ENCODE data around the gene PACSIN2.

Gene PACSIN2

DNA sequence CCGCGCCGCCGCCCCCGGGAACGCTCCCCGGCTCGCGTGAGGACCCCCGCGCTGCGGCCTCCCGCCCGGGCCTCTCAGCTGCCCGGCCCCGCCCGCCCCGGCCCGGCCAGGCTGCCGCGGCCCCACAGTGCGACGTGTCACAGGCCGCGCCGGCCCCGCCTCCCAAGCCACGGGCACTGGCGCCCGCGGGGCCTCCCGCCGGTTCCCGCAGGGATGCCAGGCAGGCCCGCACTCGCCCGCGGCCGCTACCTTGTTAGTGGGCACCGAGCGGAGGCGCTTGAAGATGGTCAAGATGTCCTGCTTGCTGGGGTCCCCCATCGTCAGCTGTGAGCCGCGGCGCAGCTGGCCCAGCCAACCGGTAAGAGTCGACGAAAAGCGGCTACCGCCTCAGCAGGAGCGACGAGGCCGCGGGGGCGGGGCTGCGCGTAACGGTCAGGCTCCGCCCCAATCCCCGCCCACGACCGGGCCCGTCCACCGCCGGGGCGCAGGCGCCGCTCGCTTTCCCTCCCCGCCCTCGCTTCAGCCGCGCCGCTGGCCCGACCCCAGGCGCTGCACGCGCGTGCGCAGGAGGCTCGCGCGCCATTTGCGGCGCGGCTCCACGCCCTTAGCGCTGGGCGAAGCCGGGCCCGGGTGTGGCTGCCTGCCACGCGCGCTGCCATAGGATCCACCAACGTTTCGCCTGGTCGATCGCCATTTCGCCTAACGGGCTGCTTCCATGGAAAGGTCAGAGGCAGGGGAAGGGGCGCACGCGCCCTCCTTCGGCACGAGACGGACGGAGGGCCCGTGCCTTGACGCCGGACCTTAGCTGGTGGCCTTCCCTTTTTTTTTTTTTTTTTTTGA, 157.9 kb downstream of the PACSIN2 start, which contains the start of gene ARFGAP3:
TSS of gene ARFGAP3 (minus strand) at position 409 of the 840 bp plus-strand sequence. CDS start at position 318, 91 bp downstream.
- CTCF ChIA-PET, result interaction anchor here (0.7 kb wide), 1 partner anchor 233 kb away, joined by 3 read pairs; no protein-coding TSS in a partner anchor
- DNase-seq (ENCODE audit: low spot score), result peak; percentile 96
- TF ChIP-seq, protein P1, sequence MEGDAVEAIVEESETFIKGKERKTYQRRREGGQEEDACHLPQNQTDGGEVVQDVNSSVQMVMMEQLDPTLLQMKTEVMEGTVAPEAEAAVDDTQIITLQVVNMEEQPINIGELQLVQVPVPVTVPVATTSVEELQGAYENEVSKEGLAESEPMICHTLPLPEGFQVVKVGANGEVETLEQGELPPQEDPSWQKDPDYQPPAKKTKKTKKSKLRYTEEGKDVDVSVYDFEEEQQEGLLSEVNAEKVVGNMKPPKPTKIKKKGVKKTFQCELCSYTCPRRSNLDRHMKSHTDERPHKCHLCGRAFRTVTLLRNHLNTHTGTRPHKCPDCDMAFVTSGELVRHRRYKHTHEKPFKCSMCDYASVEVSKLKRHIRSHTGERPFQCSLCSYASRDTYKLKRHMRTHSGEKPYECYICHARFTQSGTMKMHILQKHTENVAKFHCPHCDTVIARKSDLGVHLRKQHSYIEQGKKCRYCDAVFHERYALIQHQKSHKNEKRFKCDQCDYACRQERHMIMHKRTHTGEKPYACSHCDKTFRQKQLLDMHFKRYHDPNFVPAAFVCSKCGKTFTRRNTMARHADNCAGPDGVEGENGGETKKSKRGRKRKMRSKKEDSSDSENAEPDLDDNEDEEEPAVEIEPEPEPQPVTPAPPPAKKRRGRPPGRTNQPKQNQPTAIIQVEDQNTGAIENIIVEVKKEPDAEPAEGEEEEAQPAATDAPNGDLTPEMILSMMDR (conservative IDR thresholded peaks at IDR 0.05; ENCODE audit: low read depth), result no peak
- H3K27ac ChIP-seq, result peak within 1 kb of the TSS; percentile 92
- POLR2A ChIA-PET (ENCODE audit: low non-redundant PET), result no interaction called here

DNA sequence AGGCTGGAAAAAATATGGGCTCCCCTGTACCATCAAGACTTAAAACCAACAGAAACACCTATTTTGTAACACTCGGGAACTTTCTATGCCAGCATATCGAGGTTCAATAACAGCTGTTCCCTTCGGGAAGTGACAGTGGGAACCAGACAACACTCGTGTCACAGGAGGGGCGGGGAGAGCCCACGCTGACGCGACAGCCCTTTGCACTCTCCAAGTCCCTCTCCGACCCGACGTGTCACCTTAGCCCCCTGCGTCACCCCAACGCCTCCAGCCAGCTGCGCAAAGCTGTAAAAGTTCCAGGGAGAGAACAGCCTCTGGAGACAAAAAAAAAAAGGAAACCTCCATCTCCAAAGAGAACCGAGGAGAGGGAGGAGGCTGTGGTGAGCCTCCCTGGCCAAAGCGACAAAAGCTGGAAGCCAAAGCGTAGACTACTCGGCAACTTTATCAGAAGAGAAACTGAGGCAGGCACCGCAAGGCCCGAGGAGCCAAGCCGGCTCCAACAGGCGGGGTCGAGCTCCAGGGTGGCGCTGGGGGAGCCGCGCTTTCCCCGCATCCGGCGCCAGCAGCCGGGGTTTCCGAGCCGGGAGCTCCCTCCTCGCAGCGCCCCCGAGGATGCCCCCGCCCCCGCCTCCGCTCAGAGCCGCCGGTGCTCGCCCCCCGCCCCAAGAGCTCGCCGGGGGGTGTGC, 158.6 kb downstream of the PACSIN2 start:
- peak overlapping the region; percentile 92 for H3K27ac ChIP-seq
- peak; percentile 13 for DNase-seq (ENCODE audit: low spot score)
- POLR2A ChIA-PET (ENCODE audit: low non-redundant PET), result no interaction called here
- TF ChIP-seq, protein P1 (conservative IDR thresholded peaks at IDR 0.05; ENCODE audit: low read depth), result no peak
- CTCF ChIA-PET, result interaction anchor here (0.6 kb wide), 1 partner anchor 484 kb away, joined by 3 read pairs; no protein-coding TSS in a partner anchor

DNA sequence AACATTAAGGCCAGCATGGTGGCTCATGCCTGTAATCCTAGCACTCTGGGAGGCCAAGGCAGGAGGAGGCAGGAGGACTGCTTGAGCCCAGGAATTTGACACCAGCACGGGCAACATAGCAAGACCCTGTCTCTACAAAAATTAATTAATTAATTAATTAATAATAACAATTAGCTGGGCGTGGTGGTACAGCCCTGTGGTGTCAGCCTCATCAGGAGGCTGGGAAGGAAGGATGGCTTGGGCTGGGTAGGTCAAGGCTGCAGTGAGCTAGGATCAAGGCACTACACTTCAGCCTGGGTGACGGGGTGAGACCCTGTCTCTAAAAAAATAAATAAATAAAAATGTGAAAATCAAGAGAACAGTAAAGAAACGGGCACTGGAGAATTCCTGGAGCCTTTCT, 159.2 kb downstream of the PACSIN2 start:
- TF ChIP-seq, protein P1 (conservative IDR thresholded peaks at IDR 0.05; ENCODE audit: low read depth), result no peak
- POLR2A ChIA-PET (ENCODE audit: low non-redundant PET), result no interaction called here
- CTCF ChIA-PET, result interaction anchor here (0.6 kb wide), 1 partner anchor 483 kb away, joined by 3 read pairs; no protein-coding TSS in a partner anchor
- DNase-seq (ENCODE audit: low spot score), result no peak
- H3K27ac ChIP-seq, result peak overlapping the region; percentile 92

DNA sequence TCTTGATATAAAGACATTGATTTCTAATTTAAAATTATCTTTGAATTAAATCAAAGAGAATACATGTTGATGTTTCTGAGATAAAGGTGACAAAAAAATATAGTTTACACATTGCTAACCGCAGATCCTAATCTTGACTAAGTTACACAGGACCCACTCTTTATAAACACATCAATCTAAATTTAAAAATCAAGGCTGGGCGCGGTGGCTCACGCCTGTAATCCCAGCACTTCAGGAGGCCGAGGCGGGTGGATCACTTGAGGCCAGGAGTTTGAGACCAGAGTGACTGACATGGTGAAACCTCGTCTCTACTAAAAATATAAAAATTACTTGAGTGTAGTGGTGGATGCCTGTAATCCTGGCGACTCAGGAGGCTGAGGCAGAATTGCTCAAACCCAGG, 159.7 kb downstream of the PACSIN2 start:
- TF ChIP-seq, protein P1 (conservative IDR thresholded peaks at IDR 0.05; ENCODE audit: low read depth), result no peak
- ChIA-PET POLR2A (ENCODE audit: low non-redundant PET) (no interaction called here), CTCF (no interaction called here)
- DNase-seq (ENCODE audit: low spot score), result no peak
- H3K27ac ChIP-seq, result peak overlapping the region; percentile 92

DNA sequence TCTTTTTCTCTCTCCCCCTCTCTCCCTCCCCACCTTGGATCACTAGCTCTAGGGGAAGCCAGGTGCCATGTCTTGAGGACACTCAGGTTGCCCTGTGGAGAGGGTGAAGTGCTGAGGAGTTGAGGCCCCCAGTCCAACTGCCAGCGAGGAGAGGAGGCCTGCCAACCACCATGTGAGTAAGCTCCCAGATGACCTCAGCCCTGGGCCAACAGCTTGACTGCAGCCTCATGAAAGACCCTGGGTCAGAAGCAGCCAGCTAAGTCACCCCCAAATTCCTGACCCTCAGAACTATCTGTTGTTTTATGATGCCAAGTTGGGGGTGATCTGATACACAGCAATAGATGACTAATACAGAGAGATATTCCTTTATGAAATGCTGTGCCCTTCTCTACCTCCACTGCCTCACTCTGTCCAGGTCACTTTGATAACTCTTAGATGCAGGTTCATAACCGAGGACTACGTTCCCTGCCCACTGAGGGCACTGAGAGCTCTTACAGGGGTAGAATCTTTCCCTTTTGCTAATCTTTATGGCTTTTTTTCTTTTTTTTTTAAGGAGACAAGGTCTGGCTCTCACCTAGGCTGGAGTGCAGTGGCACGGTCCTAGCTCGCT, 165.9 kb downstream of the PACSIN2 start:
- ChIA-PET POLR2A (ENCODE audit: low non-redundant PET) (no interaction called here), CTCF (interaction anchor here (0.6 to 0.7 kb wide), 2 partner anchors 33 to 179 kb away, joined by 3 read pairs; no protein-coding TSS in a partner anchor)
- TF ChIP-seq, protein P1 (conservative IDR thresholded peaks at IDR 0.05; ENCODE audit: low read depth), result no peak
- no peak overlapping the region for H3K27ac ChIP-seq
- no peak for DNase-seq (ENCODE audit: low spot score)

DNA sequence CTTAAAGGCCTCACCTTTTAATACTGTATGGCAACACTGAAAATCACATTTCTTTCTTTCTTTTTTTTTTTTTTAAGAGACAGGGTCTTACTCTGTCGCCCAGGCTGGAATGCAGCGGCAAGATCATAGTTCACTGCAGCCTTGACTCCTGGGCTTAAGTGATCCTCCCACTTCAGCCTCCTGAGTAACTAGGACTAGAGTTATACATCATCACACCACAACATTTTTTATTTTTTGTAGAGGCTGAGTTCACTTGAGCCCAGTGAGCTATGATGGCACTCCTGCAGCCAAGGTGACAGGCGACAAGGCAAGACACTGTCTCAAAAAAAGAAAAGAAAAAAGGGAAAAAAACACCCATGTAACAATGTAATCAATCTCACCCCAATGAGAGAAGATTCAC, 167.8 kb downstream of the PACSIN2 start:
- no peak overlapping the region for H3K27ac ChIP-seq
- TF ChIP-seq, protein P1 (conservative IDR thresholded peaks at IDR 0.05; ENCODE audit: low read depth), result no peak
- DNase-seq (ENCODE audit: low spot score), result no peak
- ChIA-PET POLR2A (ENCODE audit: low non-redundant PET) (no interaction called here), CTCF (interaction anchor here (0.5 kb wide), 2 partner anchors 16 to 106 kb away, joined by 3 to 4 read pairs; no protein-coding TSS in a partner anchor)

Data from RWPE1 (cell line).